SKM-1 (cell line): ENCODE measurements around the gene PCDHGB1.
"Not testable (repeated sequence)": the region's sequence is repeated elsewhere in the genome, so short reads cannot be mapped to it uniquely, and the experiment has no call there.

ENCODE experiments used
- DNase-seq: peaks from one replicate; lab custom pipeline; 2025; ENCODE audit not compliant: unreplicated experiment; lab: John Stamatoyannopoulos, UW

The PCDHGB1 gene

GRCh38 chr5:141345327-141345726 lies 4.6 kb upstream of the PCDHGB1 start:
- DNase-seq: no peak

- not testable (repeated sequence) for DNase-seq
Observed at GRCh38 chr5:141346017-141346416, 3.9 kb upstream of the PCDHGB1 start.

- DNase-seq: no peak
Observed at GRCh38 chr5:141351591-141351990, 1.7 kb downstream of the PCDHGB1 start.

- no peak for DNase-seq
Observed at GRCh38 chr5:141354900-141355469, 5.1 kb downstream of the PCDHGB1 start, which contains the start of gene PCDHGA4. Gene PCDHGA4 (plus strand): TSS chr5:141355021. CDS start chr5:141355108, 87 bp downstream.

- DNase-seq: no peak
Observed at GRCh38 chr5:141355641-141356040, 5.7 kb downstream of the PCDHGB1 start.

- no peak for DNase-seq
Observed at GRCh38 chr5:141356133-141356532, 6.2 kb downstream of the PCDHGB1 start.

GRCh38 chr5:141356950-141357349 lies 7.1 kb downstream of the PCDHGB1 start:
- no peak for DNase-seq

- DNase-seq: no peak
Observed at GRCh38 chr5:141359790-141360426, 10.0 kb downstream of the PCDHGB1 start, which contains the start of gene PCDHGB2. Gene PCDHGB2 (plus strand): TSS chr5:141359994. CDS start chr5:141360136, 142 bp downstream.

GRCh38 chr5:141360685-141361084 lies 10.8 kb downstream of the PCDHGB1 start:
- DNase-seq: no peak

GRCh38 chr5:141362719-141363118 lies 12.8 kb downstream of the PCDHGB1 start:
- DNase-seq: no peak

GRCh38 chr5:141363952-141364660 lies 14.2 kb downstream of the PCDHGB1 start, which contains the start of gene PCDHGA5:
Gene PCDHGA5 (plus strand): TSS chr5:141364162. CDS start chr5:141364331, 169 bp downstream.
- no peak for DNase-seq

- no peak for DNase-seq
Observed at GRCh38 chr5:141366016-141366896, 16.4 kb downstream of the PCDHGB1 start.

- DNase-seq: no peak
Observed at GRCh38 chr5:141369994-141370848, 20.3 kb downstream of the PCDHGB1 start, which contains the start of gene PCDHGB3. Gene PCDHGB3 (plus strand): TSS chr5:141370242. CDS start chr5:141370395, 153 bp downstream.

- DNase-seq: no peak
Observed at GRCh38 chr5:141371572-141372475, 21.9 kb downstream of the PCDHGB1 start.

- no peak for DNase-seq
Observed at GRCh38 chr5:141373673-141374317, 23.9 kb downstream of the PCDHGB1 start, which contains the start of gene PCDHGA6. Gene PCDHGA6 (plus strand): TSS chr5:141373891. CDS start chr5:141374084, 193 bp downstream.

GRCh38 chr5:141374627-141375026 lies 24.7 kb downstream of the PCDHGB1 start:
- DNase-seq: no peak

- DNase-seq: not testable (repeated sequence)
Observed at GRCh38 chr5:141375444-141376155, 25.7 kb downstream of the PCDHGB1 start.
